Panc1 (cell line): ENCODE measurements around the gene MRPL43. TPM values are rescaled to one million over a fixed set of nuclear protein-coding genes. Genes with fewer than 3 reads are reported as not detected.

ENCODE experiments used
- ATAC-seq: fragments of 200-7000 bp; cut with Tn5 transposase; 2 replicates; pipeline ENCODE4 v1.9.1; 2020; ENCODE audit warnings: mild to moderate bottlenecking, moderate library complexity
- BruUV-seq: library from RNA; stranded (reverse); fragments of 400-500 nt; replicated peaks from 2 replicates; lab custom pipeline; 2021; lab: Mats Ljungman, UMichigan
- CTCF ChIA-PET: fragments of 300-600 bp; sonication (Branson Sonifier 250); formaldehyde crosslinking; loops from one replicate; lab custom pipeline; 2022; ENCODE audit warnings: antibody characterized with exemption; lab: Charles Lee
- POLR2A ChIA-PET: fragments of 300-600 bp; sonication (Branson Sonifier 250); formaldehyde crosslinking; loops from one replicate; lab custom pipeline; 2022; ENCODE audit warnings: antibody characterized with exemption; lab: Charles Lee
- DNase-seq: peaks from one replicate; pipeline ENCODE4 v3.0.0-alpha.2; 2010; ENCODE audit warnings: low read depth, low spot score
- H3K27ac ChIP-seq: 2 replicates; pipeline ENCODE4 v1.5.1; 2011; ENCODE audit warnings: mild to moderate bottlenecking, low read length, inconsistent platforms
- H3K27me3 ChIP-seq: fragments of 200-500 bp; sonication (Bioruptor generic); 2 replicates; pipeline ENCODE4 v1.6.0; 2014; ENCODE audit warnings: low read length, inconsistent platforms; ENCODE audit not compliant: control insufficient read depth, insufficient read depth
- H3K36me3 ChIP-seq: fragments of 200-500 bp; sonication (Bioruptor generic); 2 replicates; pipeline ENCODE4 v1.5.1; 2014; ENCODE audit warnings: inconsistent platforms, mild to moderate bottlenecking, low read length, moderate library complexity; ENCODE audit not compliant: control insufficient read depth, insufficient read depth
- H3K4me1 ChIP-seq: 2 replicates; pipeline ENCODE4 v1.5.1; 2011; ENCODE audit warnings: inconsistent platforms, mild to moderate bottlenecking, low read length, moderate library complexity; ENCODE audit not compliant: control insufficient read depth, insufficient read depth
- H3K4me3 ChIP-seq, 2 experiments: 2 replicates each; pipeline ENCODE4 v1.5.1; 2011 to 2012; ENCODE audit warnings: low read depth in 2 of 2, low read length in 2 of 2, mild to moderate bottlenecking in 2 of 2, inconsistent platforms in 1 of 2, moderate library complexity in 1 of 2
- H3K9me3 ChIP-seq: fragments of 200-500 bp; sonication (Bioruptor generic); 2 replicates; pipeline ENCODE4 v1.5.1; 2014; ENCODE audit warnings: low read depth, mild to moderate bottlenecking, inconsistent platforms, low read length, moderate library complexity; ENCODE audit not compliant: control insufficient read depth, insufficient read depth
- POLR2AphosphoS5 ChIP-seq: IDR thresholded peaks from 2 replicates; pipeline ENCODE4 v1.6.1; 2012; ENCODE audit warnings: mild to moderate bottlenecking, low read depth, low read length, moderate library complexity
- SIN3A ChIP-seq: IDR thresholded peaks from 2 replicates; pipeline ENCODE4 v1.6.1; 2012; ENCODE audit warnings: low read depth, mild to moderate bottlenecking, low read length, moderate library complexity, borderline replicate concordance; ENCODE audit not compliant: insufficient read depth
- TCF7L2 ChIP-seq: IDR thresholded peaks from 2 replicates; pipeline ENCODE4 v1.6.1; 2011; ENCODE audit warnings: mild to moderate bottlenecking, low read depth, low read length, inconsistent platforms
- in situ Hi-C: cut with HindIII; loops from 2 replicates; pipeline ENCODE4 v1.10.0; 2016; ENCODE audit warnings: low sequenced_read_pairs, low pct_unique_long_range_greater_than_20kb
- intact Hi-C: fragments of 100-400 bp; cut with micrococcal nuclease; formaldehyde crosslinking; loops from one replicate; pipeline ENCODE4 v1.10.0; 2022; ENCODE audit not compliant: unreplicated experiment
- total RNA-seq: library from RNA; stranded (reverse); gene quantifications from one replicate; pipeline ENCODE4 v1.2.1, GENCODE V29; 2021; ENCODE audit not compliant: unreplicated experiment
- TF ChIP-seq, protein P1 (sequence below), 2 experiments: IDR thresholded peaks; 2 replicates each; pipeline ENCODE4 v1.6.1; 2011 to 2012; ENCODE audit warnings: low read depth in 2 of 2, control low read depth in 1 of 2, low read length in 1 of 2, mild to moderate bottlenecking in 1 of 2, moderate library complexity in 1 of 2; ENCODE audit not compliant: insufficient read depth in 1 of 2
- TF ChIP-seq, protein P2 (sequence below): fragments of 450-650 bp; IDR thresholded peaks from 2 replicates; pipeline ENCODE4 v1.5.1; 2017; ENCODE audit warnings: mild to moderate bottlenecking

Gene MRPL43
- total RNA-seq, 1 experiment from 2014 or later, result 108 TPM

DNA sequence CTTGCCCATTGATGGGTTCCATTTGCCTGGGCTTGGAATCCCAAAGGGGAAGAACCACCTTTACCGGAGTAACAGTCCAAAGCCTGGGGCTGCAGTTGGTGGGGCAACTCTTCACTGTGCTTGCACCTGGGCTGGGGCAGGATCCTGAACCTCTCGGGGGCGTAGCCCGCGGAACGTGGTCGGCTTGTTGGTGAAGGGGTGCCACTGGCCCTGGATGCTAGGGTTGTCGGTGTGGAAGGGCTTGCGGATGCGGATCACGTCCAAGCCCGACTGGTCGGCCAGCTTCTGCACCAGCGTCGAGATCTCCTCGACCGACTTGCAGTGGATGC, 710 bp downstream of the MRPL43 start:
- DNase-seq, result no peak
- intact Hi-C loops, result no loop called here
- Histone ChIP-seq H3K4me3 (peak overlapping the region; percentile 84 to 98), H3K36me3 (peaks cover 26% of the 10 kb centered on the region), H3K4me1 (peaks cover 30% of the 10 kb centered on the region), H3K9me3 (no peaks in the 10 kb centered on the region), H3K27ac (peak overlapping the region; percentile 95), H3K27me3 (no peaks in the 10 kb centered on the region)
- TF ChIP-seq SIN3A (no peak), POLR2AphosphoS5 (no peak), TCF7L2 (no peak)
- TF ChIP-seq, protein P1, sequence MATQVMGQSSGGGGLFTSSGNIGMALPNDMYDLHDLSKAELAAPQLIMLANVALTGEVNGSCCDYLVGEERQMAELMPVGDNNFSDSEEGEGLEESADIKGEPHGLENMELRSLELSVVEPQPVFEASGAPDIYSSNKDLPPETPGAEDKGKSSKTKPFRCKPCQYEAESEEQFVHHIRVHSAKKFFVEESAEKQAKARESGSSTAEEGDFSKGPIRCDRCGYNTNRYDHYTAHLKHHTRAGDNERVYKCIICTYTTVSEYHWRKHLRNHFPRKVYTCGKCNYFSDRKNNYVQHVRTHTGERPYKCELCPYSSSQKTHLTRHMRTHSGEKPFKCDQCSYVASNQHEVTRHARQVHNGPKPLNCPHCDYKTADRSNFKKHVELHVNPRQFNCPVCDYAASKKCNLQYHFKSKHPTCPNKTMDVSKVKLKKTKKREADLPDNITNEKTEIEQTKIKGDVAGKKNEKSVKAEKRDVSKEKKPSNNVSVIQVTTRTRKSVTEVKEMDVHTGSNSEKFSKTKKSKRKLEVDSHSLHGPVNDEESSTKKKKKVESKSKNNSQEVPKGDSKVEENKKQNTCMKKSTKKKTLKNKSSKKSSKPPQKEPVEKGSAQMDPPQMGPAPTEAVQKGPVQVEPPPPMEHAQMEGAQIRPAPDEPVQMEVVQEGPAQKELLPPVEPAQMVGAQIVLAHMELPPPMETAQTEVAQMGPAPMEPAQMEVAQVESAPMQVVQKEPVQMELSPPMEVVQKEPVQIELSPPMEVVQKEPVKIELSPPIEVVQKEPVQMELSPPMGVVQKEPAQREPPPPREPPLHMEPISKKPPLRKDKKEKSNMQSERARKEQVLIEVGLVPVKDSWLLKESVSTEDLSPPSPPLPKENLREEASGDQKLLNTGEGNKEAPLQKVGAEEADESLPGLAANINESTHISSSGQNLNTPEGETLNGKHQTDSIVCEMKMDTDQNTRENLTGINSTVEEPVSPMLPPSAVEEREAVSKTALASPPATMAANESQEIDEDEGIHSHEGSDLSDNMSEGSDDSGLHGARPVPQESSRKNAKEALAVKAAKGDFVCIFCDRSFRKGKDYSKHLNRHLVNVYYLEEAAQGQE (IDR thresholded peaks at IDR 0.05; ENCODE audit: insufficient read depth in 1 of 2, low read depth in 2 of 2, low read length in 1 of 2), result no peak
- TF ChIP-seq, protein P2, sequence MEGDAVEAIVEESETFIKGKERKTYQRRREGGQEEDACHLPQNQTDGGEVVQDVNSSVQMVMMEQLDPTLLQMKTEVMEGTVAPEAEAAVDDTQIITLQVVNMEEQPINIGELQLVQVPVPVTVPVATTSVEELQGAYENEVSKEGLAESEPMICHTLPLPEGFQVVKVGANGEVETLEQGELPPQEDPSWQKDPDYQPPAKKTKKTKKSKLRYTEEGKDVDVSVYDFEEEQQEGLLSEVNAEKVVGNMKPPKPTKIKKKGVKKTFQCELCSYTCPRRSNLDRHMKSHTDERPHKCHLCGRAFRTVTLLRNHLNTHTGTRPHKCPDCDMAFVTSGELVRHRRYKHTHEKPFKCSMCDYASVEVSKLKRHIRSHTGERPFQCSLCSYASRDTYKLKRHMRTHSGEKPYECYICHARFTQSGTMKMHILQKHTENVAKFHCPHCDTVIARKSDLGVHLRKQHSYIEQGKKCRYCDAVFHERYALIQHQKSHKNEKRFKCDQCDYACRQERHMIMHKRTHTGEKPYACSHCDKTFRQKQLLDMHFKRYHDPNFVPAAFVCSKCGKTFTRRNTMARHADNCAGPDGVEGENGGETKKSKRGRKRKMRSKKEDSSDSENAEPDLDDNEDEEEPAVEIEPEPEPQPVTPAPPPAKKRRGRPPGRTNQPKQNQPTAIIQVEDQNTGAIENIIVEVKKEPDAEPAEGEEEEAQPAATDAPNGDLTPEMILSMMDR, result no peak
- in situ Hi-C loops, result no loop called here
- ChIA-PET CTCF (no interaction called here), POLR2A (no interaction called here)
- no peak; the same call in 1 of the 2 replicates for ATAC-seq
- TSS peak; percentile 91 for BruUV-seq

GRCh38 chr10:100985336-100985735, 2.0 kb downstream of the MRPL43 start:
- no peak for DNase-seq
- H3K27me3 ChIP-seq, result no peaks in the 10 kb centered on the region
- no peaks in the 10 kb centered on the region for H3K9me3 ChIP-seq
- in situ Hi-C loops, result no loop called here
- TF ChIP-seq TCF7L2 (no peak), SIN3A (no peak), POLR2AphosphoS5 (0 out of 2 replicates have a peak, but pooled peaks have one; percentile 28)
- TF ChIP-seq, protein P2, result no peak
- TF ChIP-seq, protein P1 (IDR thresholded peaks at IDR 0.05; ENCODE audit: insufficient read depth in 1 of 2, low read depth in 2 of 2, low read length in 1 of 2), result no peak
- H3K27ac ChIP-seq, result no peak overlapping the region
- H3K4me1 ChIP-seq, result peaks cover 30% of the 10 kb centered on the region
- H3K36me3 ChIP-seq, result peaks cover 18% of the 10 kb centered on the region
- intact Hi-C loops, result no loop called here
- ChIA-PET POLR2A (no interaction called here), CTCF (interaction anchor here (0.6 kb wide), 1 partner anchor 56 kb away, joined by 17 read pairs; no protein-coding TSS in a partner anchor)
- ATAC-seq, result no peak
- no peak overlapping the region for H3K4me3 ChIP-seq
- no TSS peak for BruUV-seq
